Keratinocyte (primary cell): ENCODE data around the gene DBET.
"Not testable (repeated sequence)": the region's sequence is repeated elsewhere in the genome, so short reads cannot be mapped to it uniquely, and the experiment has no call there.

ENCODE experiments used
- EZH2 ChIP-seq: IDR thresholded peaks from one replicate; pipeline ENCODE4 v1.6.1; 2012; ENCODE audit warnings: inconsistent platforms, mild to moderate bottlenecking, low read length, moderate library complexity
- TF ChIP-seq, protein P1 (sequence below), 3 experiments: IDR thresholded peaks in 1 of 3; conservative IDR thresholded peaks in 1 of 3; optimal IDR thresholded peaks in 1 of 3; 2 replicates in 2 of 3; 3 replicates in 1 of 3; pipeline versions ENCODE3 to v1.5.1; 2011; ENCODE audit warnings: low read length in 3 of 3, mild to moderate bottlenecking in 3 of 3, moderate library complexity in 2 of 3, control low read depth in 1 of 3, inconsistent platforms in 1 of 3; ENCODE audit not compliant: insufficient read depth in 2 of 3; ENCODE audit errors: extremely low read depth in 1 of 3

DNA sequence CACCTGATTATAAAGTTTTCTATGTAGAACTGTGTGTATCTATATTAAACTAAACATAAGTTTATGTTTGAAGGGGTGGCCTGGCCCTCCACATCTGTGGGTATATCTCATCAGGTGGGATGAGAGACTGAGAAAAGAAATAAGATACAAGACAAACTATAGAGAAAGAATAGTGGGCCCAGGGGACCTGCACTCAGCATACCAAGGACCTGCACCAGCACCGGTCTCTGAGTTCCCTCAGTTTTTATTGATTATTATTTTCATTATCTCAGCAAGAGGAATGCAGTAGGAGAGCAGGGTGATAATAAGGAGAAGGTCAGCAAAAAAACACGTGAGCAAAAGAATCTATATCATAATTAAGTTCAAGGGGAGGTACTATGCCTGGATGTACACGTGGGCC is 41.9 kb downstream of the DBET start:
- TF ChIP-seq, protein P1, sequence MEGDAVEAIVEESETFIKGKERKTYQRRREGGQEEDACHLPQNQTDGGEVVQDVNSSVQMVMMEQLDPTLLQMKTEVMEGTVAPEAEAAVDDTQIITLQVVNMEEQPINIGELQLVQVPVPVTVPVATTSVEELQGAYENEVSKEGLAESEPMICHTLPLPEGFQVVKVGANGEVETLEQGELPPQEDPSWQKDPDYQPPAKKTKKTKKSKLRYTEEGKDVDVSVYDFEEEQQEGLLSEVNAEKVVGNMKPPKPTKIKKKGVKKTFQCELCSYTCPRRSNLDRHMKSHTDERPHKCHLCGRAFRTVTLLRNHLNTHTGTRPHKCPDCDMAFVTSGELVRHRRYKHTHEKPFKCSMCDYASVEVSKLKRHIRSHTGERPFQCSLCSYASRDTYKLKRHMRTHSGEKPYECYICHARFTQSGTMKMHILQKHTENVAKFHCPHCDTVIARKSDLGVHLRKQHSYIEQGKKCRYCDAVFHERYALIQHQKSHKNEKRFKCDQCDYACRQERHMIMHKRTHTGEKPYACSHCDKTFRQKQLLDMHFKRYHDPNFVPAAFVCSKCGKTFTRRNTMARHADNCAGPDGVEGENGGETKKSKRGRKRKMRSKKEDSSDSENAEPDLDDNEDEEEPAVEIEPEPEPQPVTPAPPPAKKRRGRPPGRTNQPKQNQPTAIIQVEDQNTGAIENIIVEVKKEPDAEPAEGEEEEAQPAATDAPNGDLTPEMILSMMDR (optimal IDR thresholded peaks at IDR 0.05 in 1 of 3, IDR thresholded peaks at IDR 0.05 in 1 of 3, conservative IDR thresholded peaks at IDR 0.05 in 1 of 3; ENCODE audit: extremely low read depth in 1 of 3, insufficient read depth in 2 of 3, low read length in 3 of 3), result not testable (repeated sequence)
- not testable (repeated sequence) for TF ChIP-seq EZH2
